Measurements from ENCODE around the gene PRKCE.

The PRKCE gene

DNA sequence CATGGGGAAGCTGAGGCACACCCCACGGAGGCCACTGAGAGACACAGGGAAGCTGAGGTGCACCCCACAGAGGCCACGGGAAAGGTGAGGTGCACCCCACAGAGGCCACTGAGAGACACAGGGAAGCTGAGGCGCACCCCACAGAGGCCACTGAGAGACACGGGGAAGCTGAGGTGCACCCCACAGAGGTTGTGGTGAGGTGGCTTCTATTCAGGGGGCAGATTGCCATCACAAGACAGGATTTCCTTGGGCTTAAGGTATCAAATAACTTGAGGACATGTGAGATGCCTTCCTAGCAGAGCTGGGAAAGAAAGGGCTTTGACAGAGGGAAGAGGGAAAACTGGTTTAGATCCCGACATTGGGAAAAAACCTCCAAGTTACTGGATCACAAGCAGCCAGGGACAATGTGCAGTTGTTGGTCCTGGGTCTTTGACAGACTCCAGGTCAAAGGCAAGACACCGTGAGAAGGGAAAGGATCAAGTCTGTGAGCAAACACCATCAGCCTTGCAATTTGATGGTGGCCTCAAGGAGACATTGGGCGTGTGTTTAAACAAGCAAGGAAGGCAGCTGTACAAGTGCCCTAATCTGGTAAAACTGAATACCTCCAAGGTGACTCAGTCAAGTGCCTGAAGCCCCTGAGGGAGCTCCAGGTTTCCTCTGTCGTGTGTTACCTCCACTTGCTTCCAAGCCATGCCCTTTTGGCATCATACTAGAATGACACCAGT is 512.5 kb downstream of the PRKCE start:
- DNase-seq = no peak

DNA sequence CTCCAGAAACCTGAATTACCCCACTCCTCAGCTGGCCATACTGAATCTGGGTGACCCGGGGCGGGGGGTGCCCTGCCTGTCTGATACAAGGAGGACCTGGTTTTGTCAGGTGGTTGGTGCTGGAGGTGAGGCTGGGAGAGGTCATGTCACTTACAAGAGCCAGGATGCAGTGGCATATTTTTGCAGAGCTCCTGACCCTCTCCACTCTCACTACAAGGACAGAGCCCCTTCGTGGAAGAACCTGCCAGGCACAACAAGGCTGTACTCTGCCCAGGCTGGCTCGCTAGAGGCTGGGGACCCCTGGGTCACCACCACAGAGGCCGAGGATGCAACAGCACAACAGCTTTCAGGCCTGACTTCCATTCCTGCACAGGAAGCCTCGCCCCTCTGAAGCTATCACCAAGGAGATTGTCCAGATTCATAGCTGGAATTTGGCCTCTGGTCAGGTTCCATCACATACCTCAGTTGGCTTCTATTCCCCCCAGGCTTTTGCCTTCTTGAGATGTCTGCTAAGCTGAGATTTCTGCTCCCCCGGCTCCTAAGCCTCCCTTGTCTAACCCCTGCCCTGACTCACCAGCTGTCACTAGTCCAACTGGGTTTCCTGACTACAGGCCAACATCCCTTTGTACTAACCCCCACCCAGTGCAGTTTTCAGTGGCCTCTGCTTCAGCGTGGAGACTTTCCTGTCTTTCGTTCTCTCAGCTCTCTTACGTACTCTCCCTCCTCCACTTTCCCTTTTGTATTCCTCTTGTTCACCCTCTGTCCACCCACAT is 513.2 kb downstream of the PRKCE start:
- no peak for DNase-seq

DNA sequence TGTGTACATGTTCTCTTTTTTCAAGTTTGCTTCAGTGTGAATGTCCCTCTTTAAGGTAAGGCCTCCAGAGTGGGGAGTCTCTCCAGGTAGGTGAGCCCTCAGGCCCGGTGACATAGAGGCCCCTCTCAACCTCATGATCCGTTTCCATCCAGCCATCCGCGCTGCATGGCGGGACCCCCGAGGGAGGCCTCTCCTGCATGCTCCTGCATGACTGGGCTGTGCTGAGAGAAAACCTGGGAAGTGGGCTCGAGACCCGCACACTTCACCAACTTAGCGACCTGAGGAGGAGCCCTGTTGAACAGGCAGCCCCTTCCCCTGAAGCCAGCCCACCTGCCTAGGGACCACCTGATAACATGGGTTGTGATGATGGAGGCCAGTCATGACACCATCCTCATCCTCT is 514.4 kb downstream of the PRKCE start:
- no peak for DNase-seq

DNA sequence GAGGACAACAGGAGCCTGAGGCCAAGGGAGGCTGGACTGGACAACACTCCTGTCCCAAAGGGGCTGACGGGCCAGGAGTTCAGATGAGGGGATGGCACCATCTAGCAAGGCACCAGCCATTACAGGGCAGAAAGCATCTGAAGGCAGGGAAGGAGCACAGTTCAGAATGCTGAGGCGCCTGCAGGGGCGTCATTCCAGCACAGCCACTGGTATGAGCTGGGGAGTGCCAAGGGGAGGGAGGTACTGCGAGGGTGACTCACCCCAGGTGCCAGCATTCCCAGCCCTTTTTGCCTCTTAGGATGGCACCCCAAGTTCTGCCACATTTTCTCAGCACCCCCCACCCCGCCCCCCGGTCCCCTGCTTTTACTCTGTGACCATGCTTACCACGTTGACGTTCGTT is 515.9 kb downstream of the PRKCE start:
- DNase-seq = no peak

DNA sequence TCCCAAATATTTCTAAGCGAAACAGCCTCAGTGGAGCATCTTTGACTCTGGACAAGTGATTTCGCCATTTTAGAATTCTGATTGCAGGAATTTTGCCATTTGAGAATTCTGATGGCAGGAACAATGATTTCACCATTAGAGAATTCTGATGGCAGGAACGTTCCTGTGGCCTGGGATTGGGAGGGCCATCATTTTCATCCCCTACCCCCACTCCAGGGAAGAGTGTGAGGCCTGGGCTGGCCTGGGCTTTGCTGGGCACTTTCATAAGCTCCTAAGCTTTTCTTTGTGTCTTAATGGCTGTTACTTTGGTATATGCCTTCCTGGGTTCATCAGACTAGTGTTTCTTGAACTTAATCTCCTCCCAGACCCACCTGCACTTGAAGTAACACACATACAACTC is 516.4 kb downstream of the PRKCE start:
- no peak for DNase-seq

- no peak for DNase-seq
Measured at GRCh38 chr2:46169467-46169866, 518.0 kb downstream of the PRKCE start.

DNA sequence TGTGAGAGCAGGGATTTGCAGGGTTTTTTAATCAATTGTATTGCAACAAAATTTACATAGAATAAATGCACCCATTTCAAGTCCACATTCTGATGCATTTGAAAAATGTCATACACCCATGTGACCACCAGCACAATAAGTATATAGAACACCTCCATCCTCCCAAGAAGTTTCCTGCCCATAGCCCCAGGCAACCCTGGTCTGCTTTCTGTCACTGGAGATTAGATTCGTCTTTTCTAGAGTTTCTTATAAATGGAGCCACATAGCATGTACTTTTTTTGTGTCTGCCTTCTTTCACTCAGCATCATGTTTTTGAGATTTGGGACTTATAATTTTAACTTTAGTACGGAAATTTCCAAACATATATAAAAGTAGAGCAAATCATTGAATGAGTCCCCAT is 518.6 kb downstream of the PRKCE start:
- DNase-seq = no peak

GRCh38 chr2:46170611-46171350 is 519.3 kb downstream of the PRKCE start:
- DNase-seq = no peak

GRCh38 chr2:46171411-46171953 is 520.0 kb downstream of the PRKCE start:
- DNase-seq = no peak

GRCh38 chr2:46171996-46172546 is 520.6 kb downstream of the PRKCE start:
- DNase-seq = no peak

GRCh38 chr2:46173030-46173429 is 521.6 kb downstream of the PRKCE start:
- DNase-seq = no peak

DNA sequence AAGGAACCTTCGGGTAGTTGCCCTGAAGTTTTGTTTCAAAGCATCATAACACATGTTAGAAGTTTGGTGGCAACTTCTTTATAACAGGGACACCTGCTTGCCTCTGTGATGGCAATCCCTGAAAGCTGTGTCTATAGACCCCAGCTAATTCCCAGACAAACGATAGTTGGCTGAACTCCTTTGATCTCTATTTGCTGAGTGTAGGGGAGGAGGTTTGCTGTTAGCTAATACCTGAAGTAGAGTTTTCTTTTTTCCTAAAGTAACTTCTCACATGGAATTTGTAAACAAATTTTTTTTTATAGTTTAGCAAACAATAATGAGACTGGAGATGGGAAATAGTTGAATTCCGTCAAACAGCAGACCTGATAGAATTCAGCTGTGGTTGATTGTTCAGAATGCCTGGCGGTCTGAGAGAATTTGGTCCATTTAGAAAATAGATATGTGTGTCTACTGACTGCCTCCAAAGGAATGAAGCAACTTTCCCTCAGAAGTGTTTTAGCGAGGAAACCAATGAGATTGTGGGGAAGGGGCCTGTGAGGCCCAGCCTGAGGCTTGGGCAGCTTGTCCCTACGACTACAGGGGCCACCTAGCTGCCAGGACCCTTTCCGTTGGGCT is 522.3 kb downstream of the PRKCE start:
- DNase-seq = no peak

DNA sequence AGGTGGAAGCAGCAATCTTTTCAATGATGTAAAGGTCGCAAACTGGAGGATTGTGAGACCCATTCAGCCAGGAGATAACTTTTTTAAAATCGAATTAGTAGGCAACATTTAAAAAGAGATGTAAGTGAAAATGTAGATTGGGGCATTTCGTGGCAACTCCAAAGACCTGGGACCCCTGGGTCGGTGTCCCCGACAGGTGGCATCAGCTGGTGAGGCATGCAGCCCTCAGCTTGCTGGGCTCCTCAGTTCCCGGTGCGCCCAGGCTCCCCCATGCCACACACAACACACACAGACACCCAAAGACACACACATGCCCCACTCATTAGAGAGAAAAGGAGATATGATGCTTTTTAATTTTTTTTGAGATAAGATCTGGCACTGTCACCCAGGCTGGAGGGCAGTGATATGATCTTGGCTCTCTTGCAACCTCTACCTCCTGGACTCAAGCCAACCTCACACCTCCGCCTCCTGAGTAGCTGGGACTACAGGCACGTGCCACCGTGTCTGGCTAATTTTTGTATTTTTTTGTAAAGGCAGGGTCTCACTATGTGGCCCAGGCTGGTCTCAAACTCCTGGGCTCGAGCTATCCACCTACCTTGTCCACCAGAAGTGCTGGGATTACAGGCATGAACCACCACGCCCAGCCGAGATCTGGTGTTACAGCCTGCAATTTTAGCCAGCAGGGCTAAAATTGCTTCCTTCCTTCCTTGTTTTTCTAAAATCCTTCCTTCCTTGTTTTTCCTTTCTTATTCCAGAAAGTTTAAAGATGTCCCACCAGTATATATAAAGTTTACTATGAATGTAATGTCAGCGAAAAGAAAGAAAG is 523.1 kb downstream of the PRKCE start:
- DNase-seq = no peak

DNA sequence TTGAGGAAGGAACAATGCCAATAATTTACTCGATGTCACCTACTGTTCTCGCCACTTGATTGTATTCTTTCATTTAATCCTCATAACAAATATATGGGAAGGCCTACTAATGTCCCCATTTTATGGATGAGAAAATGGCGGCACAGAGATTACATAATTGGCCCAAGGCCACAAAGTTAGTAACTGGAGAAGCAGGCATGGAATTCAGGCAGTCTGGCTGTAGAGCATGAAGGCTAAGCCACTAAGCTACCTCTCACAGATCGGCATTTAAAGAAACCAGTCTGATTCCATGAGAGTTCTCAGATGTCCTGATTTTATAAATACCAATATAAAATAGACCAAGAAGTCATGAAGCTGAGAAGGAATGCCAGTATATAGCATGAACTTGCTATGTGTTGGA is 523.9 kb downstream of the PRKCE start:
- no peak for DNase-seq

GRCh38 chr2:46177461-46178089 is 526.1 kb downstream of the PRKCE start:
- DNase-seq = no peak

DNA sequence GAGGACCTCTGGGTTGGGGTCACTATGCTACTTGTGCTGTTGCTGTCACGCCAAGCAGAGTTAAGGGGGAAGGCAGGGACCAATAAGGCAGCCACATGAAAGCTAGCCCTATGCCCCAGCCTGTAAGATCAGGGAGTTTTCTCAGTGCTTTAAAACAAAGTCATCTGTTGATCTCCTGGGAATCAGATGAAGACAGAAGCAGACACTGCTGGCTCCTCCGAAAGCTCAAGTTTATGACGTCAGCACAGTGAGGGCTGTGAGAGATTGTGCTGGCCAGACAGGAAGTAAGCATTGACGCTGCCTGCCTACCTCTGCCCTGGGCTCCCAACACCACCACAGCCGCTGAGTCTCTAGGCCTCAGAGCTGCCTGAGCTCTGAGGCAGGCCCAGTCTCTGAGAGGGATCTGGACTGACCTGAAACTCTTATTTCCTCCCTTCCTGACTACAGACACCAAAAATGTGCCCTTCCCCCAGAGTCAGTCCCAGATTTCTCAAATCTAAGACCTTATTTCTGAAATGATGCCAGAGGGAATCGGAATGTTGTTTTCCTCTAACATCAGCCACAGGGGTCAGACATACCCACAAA is 527.7 kb downstream of the PRKCE start:
- DNase-seq = peak; percentile 65

DNA sequence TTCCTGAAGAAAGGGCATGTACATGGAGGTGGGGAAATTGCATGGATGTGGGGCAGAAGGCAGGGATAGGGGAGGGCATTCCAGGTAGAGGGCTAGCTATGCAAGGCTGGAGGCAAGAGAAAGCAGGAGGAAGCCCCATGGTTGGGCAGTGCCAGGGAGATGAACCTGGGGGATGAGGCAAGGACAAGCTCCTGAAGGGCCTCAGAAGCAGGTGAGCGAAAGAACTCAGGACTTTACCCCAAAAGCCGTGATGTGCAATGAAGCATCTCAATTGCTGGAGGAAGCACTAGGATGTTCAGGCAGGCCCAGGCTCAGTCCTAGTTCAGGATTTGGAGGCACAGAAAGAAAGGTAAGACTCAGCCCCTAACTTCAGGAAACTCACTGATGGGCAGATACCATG is 528.7 kb downstream of the PRKCE start:
- DNase-seq = no peak

DNA sequence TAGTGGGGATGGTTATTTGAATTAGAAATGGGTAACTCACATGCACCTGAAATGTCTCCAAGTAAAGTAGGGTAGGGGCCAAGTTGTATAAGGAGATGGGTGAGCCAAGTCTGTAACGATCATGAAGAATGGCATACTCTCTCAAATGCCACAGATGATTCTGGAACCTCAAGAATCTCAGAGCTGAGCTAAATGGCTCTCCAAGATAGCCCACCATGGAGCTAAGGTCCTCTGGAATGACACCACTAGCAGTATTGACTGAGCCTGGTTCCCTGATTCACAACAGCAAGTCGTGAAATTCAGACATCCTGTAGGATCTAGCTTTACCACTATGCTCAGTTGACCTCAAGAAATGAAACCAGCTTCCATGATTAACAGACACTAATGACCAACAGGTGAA is 529.8 kb downstream of the PRKCE start:
- DNase-seq = no peak

GRCh38 chr2:46181789-46182530 is 530.5 kb downstream of the PRKCE start:
- no peak for DNase-seq

DNA sequence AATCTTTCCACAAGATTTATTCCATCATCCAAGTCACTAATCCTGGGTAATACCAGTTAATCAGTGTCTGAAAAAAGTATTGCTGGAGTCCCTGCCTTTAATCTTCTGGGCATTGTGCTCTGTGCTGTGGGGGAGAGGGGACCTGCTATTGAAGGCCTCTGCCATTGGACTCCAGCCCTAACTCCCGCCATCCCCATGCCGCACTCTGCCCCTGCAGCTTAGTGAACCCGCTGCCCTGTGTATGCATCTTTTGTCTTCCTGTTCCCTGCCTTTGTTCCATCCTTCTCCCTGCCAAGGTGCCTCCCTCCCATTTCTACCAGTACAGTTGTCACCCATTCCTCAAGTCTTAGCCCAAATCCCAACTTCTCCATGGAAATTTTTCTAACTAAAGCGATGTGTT is 532.0 kb downstream of the PRKCE start:
- no peak for DNase-seq
